ENCODE measurements around the gene HOMER1. TPM values are rescaled to one million over a fixed set of nuclear protein-coding genes. Genes with fewer than 3 reads are reported as not detected.

Gene HOMER1
- total and polyA plus RNA-seq, 2 of the 13 experiments (the other 11 are each of a cell fraction or from before 2014, with no cell fraction given), result 5.3 to 24.8 TPM

GRCh38 chr5:79418276-79418675 lies 95.7 kb downstream of the HOMER1 start:
- in situ Hi-C loops (cut with HindIII; ENCODE audit: extremely low pct_ligation_motif_present, low pct_unique_long_range_greater_than_20kb), result no loop called here
- Histone ChIP-seq H4K20me1 (ENCODE audit: insufficient read depth, low read length) (no peaks in the 10 kb centered on the region), H3K79me2 (ENCODE audit: insufficient read depth, low read length) (no peaks in the 10 kb centered on the region), H3K4me1 (ENCODE audit: insufficient read depth, low read length) (peaks cover 25% of the 10 kb centered on the region), H3K9ac (ENCODE audit: insufficient read depth, low read depth, low read length) (no peak overlapping the region), H3K9me3 (ENCODE audit: low read length) (no peaks in the 10 kb centered on the region), H3K36me3 (replicated peaks in 1 of 2; ENCODE audit: control insufficient read depth in 1 of 2, insufficient read depth in 2 of 2, low read length in 2 of 2) (peaks cover 0 to 7% of the 10 kb centered on the region in 2 experiments; a peak in 1 of 5 replicates), H2AFZ (ENCODE audit: low read length) (no peak overlapping the region), H3K4me2 (ENCODE audit: low read depth, low read length) (no peak overlapping the region), H3K27me3 (ENCODE audit: control insufficient read depth in 1 of 2, insufficient read depth in 2 of 2, low read length in 2 of 2) (no peaks in the 10 kb centered on the region), H3K27ac (ENCODE audit: extremely low read length, insufficient read depth, low read length) (no peak overlapping the region), H3K4me3 (replicated peaks in 1 of 3; ENCODE audit: insufficient read depth in 1 of 3, low read depth in 2 of 3, low read length in 3 of 3) (no peak overlapping the region)
- ChIA-PET POLR2A (no interaction called here), CTCF (ENCODE audit: low intra/inter-chr PET ratio, low total read pairs) (no interaction called here)
- 82% methylated on average over 5 of the region's 5 CpGs for WGBS (ENCODE audit: low lambda C conversion rate)
- ATAC-seq (no peak), FAIRE-seq (no peak), DNase-seq (ENCODE audit: low spot score) (no peak)
- intact Hi-C loops (cut with micrococcal nuclease; ENCODE audit: unreplicated experiment), result no loop called here
- TF ChIP-seq ZNF841 (CRISPR knock-in tag; IDR thresholded peaks at IDR 0.05; ENCODE audit: borderline replicate concordance) (no peak), EED (CRISPR knock-in tag; IDR thresholded peaks at IDR 0.05) (no peak), IRX3 (CRISPR knock-in tag; IDR thresholded peaks at IDR 0.05; ENCODE audit: borderline replicate concordance, low read depth) (no peak), BCL6 (CRISPR knock-in tag; IDR thresholded peaks at IDR 0.05) (no peak), FOSL2 (CRISPR knock-in tag; IDR thresholded peaks at IDR 0.05) (no peak), ZNF777 (CRISPR knock-in tag; IDR thresholded peaks at IDR 0.05) (no peak), ZNF761 (CRISPR knock-in tag; conservative IDR thresholded peaks at IDR 0.05) (no peak), ARNT2 (CRISPR knock-in tag; IDR thresholded peaks at IDR 0.05; ENCODE audit: low read depth) (no peak), ZNF629 (CRISPR knock-in tag; conservative IDR thresholded peaks at IDR 0.05) (no peak), MAFK (conservative IDR thresholded peaks at IDR 0.05 in 1 of 2, IDR thresholded peaks at IDR 0.05 in 1 of 2; ENCODE audit: low read length in 2 of 2) (no peak), NKX3-1 (CRISPR knock-in tag; IDR thresholded peaks at IDR 0.05) (no peak), CCAR2 (optimal IDR thresholded peaks at IDR 0.05; ENCODE audit: low read depth, low read length) (no peak), HDAC2 (CRISPR knock-in tag; IDR thresholded peaks at IDR 0.05) (no peak), GABPA (IDR thresholded peaks at IDR 0.05; ENCODE audit: low read depth, low read length) (no peak), GABPA (CRISPR knock-in tag; IDR thresholded peaks at IDR 0.05; ENCODE audit: low read depth) (no peak), SP1 (IDR thresholded peaks at IDR 0.05) (no peak), SP1 (CRISPR knock-in tag; IDR thresholded peaks at IDR 0.05) (no peak), SMARCC2 (IDR thresholded peaks at IDR 0.05) (no peak), HNF1B (CRISPR knock-in tag; IDR thresholded peaks at IDR 0.05) (no peak), CEBPZ (IDR thresholded peaks at IDR 0.05; ENCODE audit: low read length) (no peak), ATRX (CRISPR knock-in tag; IDR thresholded peaks at IDR 0.05; ENCODE audit: borderline replicate concordance) (no peak)
- no TSS peak for BruUV-seq (replicated peaks)
